GM12872 (cell line): Measurements from ENCODE around the gene PLA2G6.

ENCODE experiments used
- TF ChIP-seq, protein P1 (sequence below): IDR thresholded peaks from 3 replicates; pipeline ENCODE4 v1.5.1; 2011; ENCODE audit warnings: low read depth, mild to moderate bottlenecking, low read length, moderate library complexity; ENCODE audit not compliant: insufficient read depth

The PLA2G6 gene

DNA sequence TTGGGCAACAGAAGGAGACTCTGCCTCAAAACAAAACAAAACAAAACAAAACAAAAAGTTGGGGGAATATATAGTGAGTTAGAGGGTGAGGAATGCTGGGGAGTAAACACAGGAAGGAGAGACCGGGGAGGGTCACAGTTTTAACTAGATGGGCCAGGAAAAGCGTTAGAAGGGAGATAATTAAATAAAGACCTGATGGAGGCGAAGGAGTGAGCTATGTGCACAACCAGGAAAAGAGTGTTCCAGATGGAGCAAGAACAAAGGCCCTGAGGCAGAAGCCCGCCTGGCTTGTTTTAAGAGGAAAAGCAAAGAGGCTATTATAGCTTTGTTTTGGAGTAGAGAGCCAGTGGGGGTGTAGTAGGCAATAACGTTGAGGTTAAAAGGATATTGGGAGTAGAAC lies 4.8 kb upstream of the PLA2G6 start:
- TF ChIP-seq, protein P1, sequence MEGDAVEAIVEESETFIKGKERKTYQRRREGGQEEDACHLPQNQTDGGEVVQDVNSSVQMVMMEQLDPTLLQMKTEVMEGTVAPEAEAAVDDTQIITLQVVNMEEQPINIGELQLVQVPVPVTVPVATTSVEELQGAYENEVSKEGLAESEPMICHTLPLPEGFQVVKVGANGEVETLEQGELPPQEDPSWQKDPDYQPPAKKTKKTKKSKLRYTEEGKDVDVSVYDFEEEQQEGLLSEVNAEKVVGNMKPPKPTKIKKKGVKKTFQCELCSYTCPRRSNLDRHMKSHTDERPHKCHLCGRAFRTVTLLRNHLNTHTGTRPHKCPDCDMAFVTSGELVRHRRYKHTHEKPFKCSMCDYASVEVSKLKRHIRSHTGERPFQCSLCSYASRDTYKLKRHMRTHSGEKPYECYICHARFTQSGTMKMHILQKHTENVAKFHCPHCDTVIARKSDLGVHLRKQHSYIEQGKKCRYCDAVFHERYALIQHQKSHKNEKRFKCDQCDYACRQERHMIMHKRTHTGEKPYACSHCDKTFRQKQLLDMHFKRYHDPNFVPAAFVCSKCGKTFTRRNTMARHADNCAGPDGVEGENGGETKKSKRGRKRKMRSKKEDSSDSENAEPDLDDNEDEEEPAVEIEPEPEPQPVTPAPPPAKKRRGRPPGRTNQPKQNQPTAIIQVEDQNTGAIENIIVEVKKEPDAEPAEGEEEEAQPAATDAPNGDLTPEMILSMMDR, result no peak

DNA sequence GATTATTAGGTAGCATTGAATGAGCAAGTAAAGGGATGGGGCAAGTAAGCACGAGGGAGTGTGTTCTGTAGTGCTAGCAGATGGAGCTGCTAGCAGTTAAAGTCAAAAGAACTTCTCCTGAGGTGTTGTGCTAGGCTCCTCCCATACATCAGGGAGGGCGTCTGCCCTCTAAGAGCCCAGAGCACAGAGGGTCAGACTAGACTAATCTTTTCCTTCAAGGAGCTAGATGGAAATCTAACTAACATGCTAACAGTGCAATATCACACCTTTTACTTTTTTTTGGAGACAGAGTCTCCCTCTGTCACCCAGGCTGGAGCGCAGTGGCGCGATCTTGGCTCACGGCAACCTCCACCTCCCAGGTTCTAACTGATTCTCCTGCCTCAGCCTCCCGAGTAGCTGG lies 3.2 kb upstream of the PLA2G6 start:
- TF ChIP-seq, protein P1, result no peak

DNA sequence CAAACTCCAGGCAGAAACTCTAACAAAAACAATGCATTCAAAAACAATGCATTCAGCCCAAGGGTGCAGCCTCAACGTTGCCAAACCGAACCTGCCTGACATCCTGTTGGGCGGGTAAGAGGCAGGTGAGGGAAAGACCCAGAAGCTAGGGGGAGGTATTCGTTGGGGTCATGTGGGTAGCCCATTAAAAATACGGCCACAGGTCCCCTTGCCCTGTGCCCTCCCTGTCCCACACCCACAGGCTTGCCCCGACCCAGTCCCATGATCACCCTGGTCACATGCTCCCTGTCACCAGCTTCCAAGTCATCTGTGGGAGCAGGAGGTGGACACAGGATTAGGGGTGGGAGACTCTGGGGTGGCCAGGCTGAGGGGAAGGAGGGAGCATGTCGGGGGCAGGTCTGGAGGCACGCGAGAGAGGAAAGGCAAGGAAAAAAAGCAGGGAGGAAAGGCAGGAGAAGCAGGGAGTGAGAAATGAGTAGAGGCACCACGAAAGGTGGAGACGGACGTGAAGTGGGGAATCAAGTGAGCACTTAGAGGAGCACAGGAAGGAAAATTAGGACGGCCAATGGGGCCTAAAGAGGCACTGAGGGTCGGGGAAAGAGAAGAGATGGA lies 683 bp downstream of the PLA2G6 start:
- TF ChIP-seq, protein P1, result 0 out of 3 replicates have a peak, but pooled peaks have one; percentile 15

DNA sequence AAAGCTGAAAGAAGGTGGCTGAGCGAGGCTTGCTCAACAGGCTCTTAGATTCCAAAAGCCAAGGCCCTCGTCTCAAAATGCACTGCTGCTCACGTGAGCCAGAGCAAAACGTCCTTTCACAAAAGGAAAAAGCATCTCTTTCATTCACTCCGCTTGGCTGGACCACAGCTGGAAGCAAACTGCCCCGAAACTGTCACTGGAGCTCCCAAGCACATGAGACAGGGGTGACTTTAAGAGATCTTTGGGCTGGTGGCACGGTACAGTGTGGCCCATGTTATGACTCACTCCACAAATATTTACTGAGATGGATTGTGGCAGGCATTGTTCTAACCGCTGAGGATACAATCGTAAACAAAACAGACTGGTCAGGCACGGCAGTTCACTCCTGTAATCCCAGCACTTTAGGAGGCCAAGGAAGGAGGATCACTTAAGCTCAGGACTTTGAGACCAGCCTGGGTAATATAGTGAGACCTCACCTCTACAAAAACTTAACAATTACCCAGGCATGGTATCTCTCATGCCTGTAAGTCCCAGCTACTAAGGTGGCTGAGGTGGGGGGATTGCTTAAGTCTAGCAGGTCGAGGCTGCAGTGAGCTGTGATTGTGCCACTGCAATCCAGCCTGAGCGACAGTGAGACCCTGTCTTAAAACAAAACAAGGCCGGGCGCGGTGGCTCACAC lies 3.6 kb downstream of the PLA2G6 start:
- TF ChIP-seq, protein P1, result no peak

DNA sequence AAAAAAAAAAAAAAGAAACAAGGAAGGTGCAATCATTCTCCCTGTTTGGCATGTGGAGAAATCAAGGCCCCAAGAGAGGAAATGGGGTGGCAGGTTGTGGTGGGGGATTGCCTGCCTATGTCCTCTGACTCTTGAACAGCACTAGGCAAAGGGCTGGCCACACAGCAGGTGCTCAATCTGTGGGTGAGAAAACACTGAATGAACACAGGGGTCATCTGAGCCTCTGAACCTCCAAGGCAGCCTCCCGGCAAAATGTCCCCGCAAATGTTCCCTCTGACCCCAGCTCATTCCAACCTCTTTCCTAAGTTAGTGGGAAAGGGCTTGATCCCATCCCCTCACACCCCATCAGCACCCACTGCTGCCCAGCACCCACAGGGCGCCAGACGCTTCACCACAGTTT lies 4.6 kb downstream of the PLA2G6 start:
- TF ChIP-seq, protein P1, result no peak

DNA sequence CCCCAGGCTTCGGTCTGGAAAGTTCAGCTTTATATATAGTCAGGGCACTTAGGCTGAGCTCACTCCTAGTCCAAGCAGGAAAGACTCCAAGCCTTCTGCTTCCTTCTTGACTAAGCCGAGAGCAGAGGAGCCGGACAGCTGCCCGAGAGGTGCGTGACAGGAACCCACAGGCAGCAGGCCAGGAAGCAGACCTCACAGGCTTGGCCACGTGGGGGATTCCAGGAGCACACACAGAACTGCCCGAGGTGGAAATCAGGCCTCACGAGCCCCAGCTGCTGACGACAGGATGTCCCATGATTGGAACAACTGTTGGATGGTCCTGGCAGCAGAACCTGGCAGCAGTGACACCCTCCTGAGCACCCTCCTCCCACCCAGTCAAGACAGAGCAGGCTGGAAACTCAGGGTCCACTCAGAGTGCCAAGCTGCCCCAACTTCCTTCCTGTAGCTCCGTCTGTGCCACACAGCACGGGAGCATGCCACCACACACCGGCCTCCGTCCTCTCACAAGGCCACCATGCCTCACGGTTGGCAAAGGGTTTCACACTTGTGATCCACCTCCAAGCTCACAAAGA lies 5.4 kb downstream of the PLA2G6 start:
- TF ChIP-seq, protein P1, result 0 out of 3 replicates have a peak, but pooled peaks have one; percentile 2

DNA sequence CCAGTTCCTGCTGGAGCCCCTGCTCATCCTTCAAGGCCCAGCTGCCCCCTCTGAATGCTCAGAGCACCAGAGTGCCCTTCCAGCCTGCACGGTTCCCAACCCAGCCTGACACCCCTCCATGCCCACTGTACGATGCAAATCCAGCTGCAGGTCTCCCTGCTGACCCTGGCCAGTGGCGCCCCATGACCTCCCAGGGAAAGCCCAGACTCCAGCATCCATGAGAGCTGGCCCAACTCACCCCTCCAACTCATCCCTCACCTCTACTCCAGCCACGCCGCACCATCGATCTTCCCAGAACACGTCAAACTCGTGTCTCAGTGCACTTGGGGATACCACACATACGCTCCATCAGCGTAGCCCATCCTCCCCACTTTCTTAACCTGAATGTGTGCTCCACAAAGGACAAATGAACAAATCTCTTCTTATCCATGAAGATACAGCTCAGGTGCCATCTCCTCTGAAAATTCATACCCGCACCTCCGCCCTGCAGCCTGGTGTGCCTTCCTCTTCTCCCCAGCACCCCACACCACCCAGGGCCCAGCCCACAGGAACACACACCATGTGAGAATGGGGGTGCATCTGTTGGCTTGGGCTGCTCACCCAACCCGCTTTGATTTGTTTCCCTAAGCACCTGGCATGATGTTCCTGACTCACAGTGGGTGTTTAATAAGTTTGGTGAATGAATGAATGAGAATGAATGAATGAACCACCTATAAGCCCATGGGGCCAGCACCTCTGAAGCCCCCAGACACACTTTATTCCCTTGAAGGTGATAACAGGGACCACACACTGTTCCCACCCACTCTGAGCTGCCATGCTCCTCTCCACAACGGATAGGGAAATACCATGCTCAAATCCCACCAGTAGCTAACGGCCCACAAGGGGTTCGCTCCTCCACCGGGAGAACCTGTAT lies 6.2 kb downstream of the PLA2G6 start:
- TF ChIP-seq, protein P1, result no peak
